ENCODE data around the gene ATP6V0C. TPM values are rescaled to one million over a fixed set of nuclear protein-coding genes. Genes with fewer than 3 reads are reported as not detected.
"Not testable (repeated sequence)": the region's sequence is repeated elsewhere in the genome, so short reads cannot be mapped to it uniquely, and the experiment has no call there.

Gene ATP6V0C
- total and polyA plus RNA-seq, 4 donors, result 17.6 to 132 (median 60.6) TPM

DNA sequence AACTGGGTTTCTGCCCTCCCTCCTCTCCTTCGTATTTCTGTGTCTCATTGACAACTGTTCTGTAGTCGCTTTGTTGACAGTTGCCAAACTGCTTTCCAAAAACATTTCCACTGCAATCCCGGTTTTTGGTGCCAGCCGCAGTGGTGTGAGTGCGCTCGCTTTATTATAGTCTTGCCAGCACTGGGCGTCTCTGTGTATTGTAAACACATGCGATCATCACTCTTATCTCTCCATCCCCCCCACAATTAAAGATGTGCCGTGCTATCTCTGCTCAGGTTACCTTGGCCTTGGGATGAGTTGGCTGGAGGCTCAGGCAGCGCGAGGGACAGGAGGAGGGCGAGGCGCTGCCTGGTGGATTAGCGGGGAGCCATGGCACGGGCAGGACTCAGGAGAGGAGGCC, 43.4 kb downstream of the ATP6V0C start:
- not testable (repeated sequence) for DNase-seq (ENCODE audit: low spot score); H3K9me3 ChIP-seq (ENCODE audit: control insufficient read depth in 4 of 4, low read length in 3 of 4); H3K36me3 ChIP-seq (ENCODE audit: control insufficient read depth in 4 of 4, insufficient read depth in 3 of 4, low read depth in 1 of 4, low read length in 3 of 4); H3K9ac ChIP-seq (ENCODE audit: low read depth in 1 of 2, low read length in 2 of 2); H3K27me3 ChIP-seq (ENCODE audit: control insufficient read depth in 4 of 4, insufficient read depth in 4 of 4, low read length in 3 of 4); H3K4me1 ChIP-seq (ENCODE audit: control insufficient read depth in 4 of 4, insufficient read depth in 4 of 4, low read length in 3 of 4); H3K27ac ChIP-seq (ENCODE audit: low read depth in 1 of 2, low read length in 2 of 2); H3K4me3 ChIP-seq (ENCODE audit: low read depth in 1 of 3, low read length in 3 of 3)
- peak in 1 of 2 donors; percentile 7 for TF ChIP-seq RXRA (IDR thresholded peaks at IDR 0.05)
- WGBS, result 55% methylated on average over 6 of the region's 15 CpGs

- H3K27ac ChIP-seq (ENCODE audit: low read depth in 1 of 2, low read length in 2 of 2); H3K4me3 ChIP-seq (ENCODE audit: low read depth in 1 of 3, low read length in 3 of 3); H3K27me3 ChIP-seq (ENCODE audit: control insufficient read depth in 4 of 4, insufficient read depth in 4 of 4, low read length in 3 of 4); H3K9ac ChIP-seq (ENCODE audit: low read depth in 1 of 2, low read length in 2 of 2); H3K9me3 ChIP-seq (ENCODE audit: control insufficient read depth in 4 of 4, low read length in 3 of 4); H3K36me3 ChIP-seq (ENCODE audit: control insufficient read depth in 4 of 4, insufficient read depth in 3 of 4, low read depth in 1 of 4, low read length in 3 of 4); H3K4me1 ChIP-seq (ENCODE audit: control insufficient read depth in 4 of 4, insufficient read depth in 4 of 4, low read length in 3 of 4); DNase-seq (ENCODE audit: low spot score): not testable (repeated sequence)
- 76% methylated on average over 9 of the region's 17 CpGs for WGBS
These were observed 46.5 kb downstream of the ATP6V0C start for GRCh38 chr16:2560131-2560797.

DNA sequence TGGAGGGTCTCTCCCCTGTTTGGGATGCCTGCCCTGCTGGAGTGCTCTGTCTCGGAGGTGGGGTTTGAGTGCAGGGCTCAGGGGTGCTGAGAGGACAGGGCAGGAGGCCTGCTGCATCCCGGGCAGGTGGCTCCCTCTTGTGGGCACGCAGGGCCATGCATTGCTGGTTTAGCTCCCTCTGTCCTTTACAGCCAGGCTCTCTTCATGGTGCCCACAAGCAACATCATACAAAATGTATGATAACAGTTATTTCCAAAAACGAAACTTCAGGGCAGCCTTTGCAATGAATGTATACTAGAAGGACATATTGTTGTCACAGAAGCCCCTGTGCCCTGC, 47.0 kb downstream of the ATP6V0C start:
- H3K27ac ChIP-seq (ENCODE audit: low read depth in 1 of 2, low read length in 2 of 2); H3K4me1 ChIP-seq (ENCODE audit: control insufficient read depth in 4 of 4, insufficient read depth in 4 of 4, low read length in 3 of 4); H3K9me3 ChIP-seq (ENCODE audit: control insufficient read depth in 4 of 4, low read length in 3 of 4); H3K36me3 ChIP-seq (ENCODE audit: control insufficient read depth in 4 of 4, insufficient read depth in 3 of 4, low read depth in 1 of 4, low read length in 3 of 4); H3K9ac ChIP-seq (ENCODE audit: low read depth in 1 of 2, low read length in 2 of 2); H3K27me3 ChIP-seq (ENCODE audit: control insufficient read depth in 4 of 4, insufficient read depth in 4 of 4, low read length in 3 of 4); H3K4me3 ChIP-seq (ENCODE audit: low read depth in 1 of 3, low read length in 3 of 3); DNase-seq (ENCODE audit: low spot score): not testable (repeated sequence)
- WGBS, result 3% methylated on average over 2 of the region's 4 CpGs
- TF ChIP-seq, protein P1, sequence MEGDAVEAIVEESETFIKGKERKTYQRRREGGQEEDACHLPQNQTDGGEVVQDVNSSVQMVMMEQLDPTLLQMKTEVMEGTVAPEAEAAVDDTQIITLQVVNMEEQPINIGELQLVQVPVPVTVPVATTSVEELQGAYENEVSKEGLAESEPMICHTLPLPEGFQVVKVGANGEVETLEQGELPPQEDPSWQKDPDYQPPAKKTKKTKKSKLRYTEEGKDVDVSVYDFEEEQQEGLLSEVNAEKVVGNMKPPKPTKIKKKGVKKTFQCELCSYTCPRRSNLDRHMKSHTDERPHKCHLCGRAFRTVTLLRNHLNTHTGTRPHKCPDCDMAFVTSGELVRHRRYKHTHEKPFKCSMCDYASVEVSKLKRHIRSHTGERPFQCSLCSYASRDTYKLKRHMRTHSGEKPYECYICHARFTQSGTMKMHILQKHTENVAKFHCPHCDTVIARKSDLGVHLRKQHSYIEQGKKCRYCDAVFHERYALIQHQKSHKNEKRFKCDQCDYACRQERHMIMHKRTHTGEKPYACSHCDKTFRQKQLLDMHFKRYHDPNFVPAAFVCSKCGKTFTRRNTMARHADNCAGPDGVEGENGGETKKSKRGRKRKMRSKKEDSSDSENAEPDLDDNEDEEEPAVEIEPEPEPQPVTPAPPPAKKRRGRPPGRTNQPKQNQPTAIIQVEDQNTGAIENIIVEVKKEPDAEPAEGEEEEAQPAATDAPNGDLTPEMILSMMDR (IDR thresholded peaks at IDR 0.05; ENCODE audit: low read depth, low read length, missing input control), result peak; percentile 27
- TF ChIP-seq RAD21 (IDR thresholded peaks at IDR 0.05), result peak; percentile 37 to 46

GRCh38 chr16:2567506-2567905, 53.8 kb downstream of the ATP6V0C start:
- H3K27me3 ChIP-seq (ENCODE audit: control insufficient read depth in 4 of 4, insufficient read depth in 4 of 4, low read length in 3 of 4); H3K4me1 ChIP-seq (ENCODE audit: control insufficient read depth in 4 of 4, insufficient read depth in 4 of 4, low read length in 3 of 4); H3K9me3 ChIP-seq (ENCODE audit: control insufficient read depth in 4 of 4, low read length in 3 of 4); H3K9ac ChIP-seq (ENCODE audit: low read depth in 1 of 2, low read length in 2 of 2); H3K27ac ChIP-seq (ENCODE audit: low read depth in 1 of 2, low read length in 2 of 2); DNase-seq (ENCODE audit: low spot score); H3K4me3 ChIP-seq (ENCODE audit: low read depth in 1 of 3, low read length in 3 of 3); H3K36me3 ChIP-seq (ENCODE audit: control insufficient read depth in 4 of 4, insufficient read depth in 3 of 4, low read depth in 1 of 4, low read length in 3 of 4): not testable (repeated sequence)
- WGBS, result no CpG with 5 or more reads among the region's 6 CpGs

DNA sequence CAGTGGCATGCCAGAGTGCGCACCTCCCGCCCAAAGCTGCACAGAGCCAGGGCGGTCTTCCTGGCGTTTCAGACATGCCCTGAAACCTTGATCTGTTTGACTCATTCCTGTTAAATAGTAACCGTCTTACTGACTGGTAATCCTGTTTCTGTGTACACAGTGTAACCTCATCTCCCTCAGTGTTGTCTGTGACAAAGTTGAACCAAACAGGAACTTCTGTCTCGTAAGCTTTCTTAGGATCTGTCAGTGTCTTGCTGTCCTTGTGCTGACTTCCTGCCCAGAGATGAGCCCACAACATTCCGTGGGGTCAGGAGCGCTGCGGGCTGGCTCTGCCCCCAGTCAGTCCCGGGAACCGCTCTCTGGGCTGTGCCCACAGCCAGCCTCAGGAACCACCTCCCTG, 54.8 kb downstream of the ATP6V0C start:
- H3K36me3 ChIP-seq (ENCODE audit: control insufficient read depth in 4 of 4, insufficient read depth in 3 of 4, low read depth in 1 of 4, low read length in 3 of 4); H3K9me3 ChIP-seq (ENCODE audit: control insufficient read depth in 4 of 4, low read length in 3 of 4); H3K4me1 ChIP-seq (ENCODE audit: control insufficient read depth in 4 of 4, insufficient read depth in 4 of 4, low read length in 3 of 4); H3K27ac ChIP-seq (ENCODE audit: low read depth in 1 of 2, low read length in 2 of 2); DNase-seq (ENCODE audit: low spot score); H3K27me3 ChIP-seq (ENCODE audit: control insufficient read depth in 4 of 4, insufficient read depth in 4 of 4, low read length in 3 of 4); H3K9ac ChIP-seq (ENCODE audit: low read depth in 1 of 2, low read length in 2 of 2); H3K4me3 ChIP-seq (ENCODE audit: low read depth in 1 of 3, low read length in 3 of 3): not testable (repeated sequence)
- WGBS, result no CpG with 5 or more reads among the region's 11 CpGs

Small RNA genes lying within 50 kb of the gene (small RNA-seq; reads per million reads assigned to genes)
- not detected for gene AC093525.1
- 0.24 reads per million, percentile 14 among the genes with 10 or more reads in this experiment for gene MIR3178
- not detected for gene MIR6768

Other genes starting within 250 kb of the ATP6V0C start
- 10 to 100 TPM; 36.5 to 38.2 TPM for gene RNPS1, start 245.8 kb upstream of the ATP6V0C start, total RNA-seq
- 10 to 100 TPM; 31.3 to 36.9 TPM for gene RNPS1, start 245.8 kb upstream of the ATP6V0C start, polyA plus RNA-seq
- gene ABCA3, start 173.2 kb upstream of the ATP6V0C start, total RNA-seq, result 1 to 10 TPM in 1 of 2 donors, under 1 TPM in 1; 0.47 to 1.1 TPM
- 1 to 10 TPM in 1 of 2 donors, under 1 TPM in 1; 0.51 to 1.0 TPM for gene ABCA3, start 173.2 kb upstream of the ATP6V0C start, polyA plus RNA-seq
- gene CCNF, start 84.5 kb upstream of the ATP6V0C start, total RNA-seq, result 10 to 100 TPM in 1 of 2 donors, 1 to 10 TPM in 1; 1.8 to 46.3 TPM
- 1 to 10 TPM in 1 of 2 donors, under 1 TPM in 1; 0.88 to 1.8 TPM for gene CCNF, start 84.5 kb upstream of the ATP6V0C start, polyA plus RNA-seq
- gene TEDC2, start 53.8 kb upstream of the ATP6V0C start, total RNA-seq, result 1 to 10 TPM in 1 of 2 donors, under 1 TPM in 1; 0.84 to 6.7 TPM
- gene TEDC2, start 53.8 kb upstream of the ATP6V0C start, polyA plus RNA-seq, result 1 to 10 TPM in 1 of 2 donors, under 1 TPM in 1; 0.71 to 1.3 TPM
- 1 to 10 TPM in 1 of 2 donors, under 1 TPM in 1; 0.19 to 2.3 TPM for gene NTN3, start 42.7 kb upstream of the ATP6V0C start, total RNA-seq
- under 1 TPM in 1 of 2 donors, not detected in 1; 0.28 TPM for gene NTN3, start 42.7 kb upstream of the ATP6V0C start, polyA plus RNA-seq
- gene TBC1D24, start 38.8 kb upstream of the ATP6V0C start, total RNA-seq, result 10 to 100 TPM; 14.6 to 22.3 TPM
- gene TBC1D24, start 38.8 kb upstream of the ATP6V0C start, polyA plus RNA-seq, result 1 to 10 TPM; 8.4 TPM
- 10 to 100 TPM; 20.9 to 25.3 TPM for gene AMDHD2, start 6.4 kb downstream of the ATP6V0C start, total RNA-seq
- gene AMDHD2, start 6.4 kb downstream of the ATP6V0C start, polyA plus RNA-seq, result 10 to 100 TPM in 1 of 2 donors, 1 to 10 TPM in 1; 7.5 to 10.4 TPM
- gene CEMP1, start 17.5 kb downstream of the ATP6V0C start, total RNA-seq, result under 1 TPM; 0.17 to 0.23 TPM
- 1 to 10 TPM in 1 of 2 donors, under 1 TPM in 1; 0.06 to 1.6 TPM for gene CEMP1, start 17.5 kb downstream of the ATP6V0C start, polyA plus RNA-seq
- gene PDPK1, start 24.1 kb downstream of the ATP6V0C start, total RNA-seq, result 10 to 100 TPM; 20.5 to 28.1 TPM
- 10 to 100 TPM; 12.1 to 16.0 TPM for gene PDPK1, start 24.1 kb downstream of the ATP6V0C start, polyA plus RNA-seq
- gene KCTD5, start 168.6 kb downstream of the ATP6V0C start, total RNA-seq, result 10 to 100 TPM; 11.3 to 14.2 TPM
- 10 to 100 TPM in 1 of 2 donors, 1 to 10 TPM in 1; 8.3 to 11.7 TPM for gene KCTD5, start 168.6 kb downstream of the ATP6V0C start, polyA plus RNA-seq
- 1 to 10 TPM in 1 of 2 donors, under 1 TPM in 1; 0.05 to 1.5 TPM for gene PRSS27, start 206.3 kb downstream of the ATP6V0C start, total RNA-seq
- gene PRSS27, start 206.3 kb downstream of the ATP6V0C start, polyA plus RNA-seq, result under 1 TPM in 1 of 2 donors, not detected in 1; 0.22 TPM
- 100 to 1,000 TPM in 1 of 2 donors, 10 to 100 TPM in 1; 84.8 to 119 TPM for gene SRRM2, start 238.7 kb downstream of the ATP6V0C start, total RNA-seq
- gene SRRM2, start 238.7 kb downstream of the ATP6V0C start, polyA plus RNA-seq, result 100 to 1,000 TPM; 147 to 199 TPM

Data from liver (tissue), 10 donors.